Activated T-helper 17 cell treated with anti-CD3 and anti-CD28 coated beads, Interleukin-2, amount 50 U/mL, for 72 hours (primary cell): Measurements from ENCODE around the gene LANCL3. TPM values are rescaled to one million over a fixed set of nuclear protein-coding genes. Genes with fewer than 3 reads are reported as not detected.

Source experiments
- ATAC-seq: fragments of 150-1000 bp; cut with Tn5 transposase; replicated peaks from 2 replicates; pipeline ENCODE4 v1.10.0; 2021; ENCODE audit warnings: mild to moderate bottlenecking, moderate library complexity
- H3K27ac Mint-ChIP-seq: one replicate; pipeline ENCODE4 v1.8.0; 2022; ENCODE audit warnings: mixed read lengths
- H3K27me3 Mint-ChIP-seq: one replicate; pipeline ENCODE4 v1.8.0; 2022; ENCODE audit warnings: mixed read lengths
- H3K36me3 Mint-ChIP-seq: one replicate; pipeline ENCODE4 v1.8.0; 2022; ENCODE audit warnings: low read depth, mild to moderate bottlenecking, mixed read lengths
- H3K4me1 Mint-ChIP-seq: one replicate; pipeline ENCODE4 v1.8.0; 2022; ENCODE audit warnings: mixed read lengths
- H3K4me3 Mint-ChIP-seq: one replicate; pipeline ENCODE4 v1.8.0; 2022; ENCODE audit warnings: mild to moderate bottlenecking, mixed read lengths
- H3K9me3 Mint-ChIP-seq: one replicate; pipeline ENCODE4 v1.8.0; 2022; ENCODE audit warnings: mixed read lengths
- total RNA-seq, 2 donors: library from RNA; stranded (reverse); gene quantifications; one replicate each; pipeline ENCODE4 v1.2.3, GENCODE V29; 2022

Gene LANCL3
- total RNA-seq, 2 donors from 2014 or later: 0.40 to 0.95 TPM

- no peak for ATAC-seq
- no peak overlapping the region for H3K27ac Mint-ChIP-seq
- peaks cover 4% of the 10 kb centered on the region for H3K27me3 Mint-ChIP-seq
- H3K36me3 Mint-ChIP-seq: no peaks in the 10 kb centered on the region
- H3K9me3 Mint-ChIP-seq: peaks cover 9% of the 10 kb centered on the region
- H3K4me3 Mint-ChIP-seq: no peak overlapping the region
- H3K4me1 Mint-ChIP-seq: no peaks in the 10 kb centered on the region
Observed at GRCh38 chrX:37722595-37722994, 151.1 kb downstream of the LANCL3 start.

DNA sequence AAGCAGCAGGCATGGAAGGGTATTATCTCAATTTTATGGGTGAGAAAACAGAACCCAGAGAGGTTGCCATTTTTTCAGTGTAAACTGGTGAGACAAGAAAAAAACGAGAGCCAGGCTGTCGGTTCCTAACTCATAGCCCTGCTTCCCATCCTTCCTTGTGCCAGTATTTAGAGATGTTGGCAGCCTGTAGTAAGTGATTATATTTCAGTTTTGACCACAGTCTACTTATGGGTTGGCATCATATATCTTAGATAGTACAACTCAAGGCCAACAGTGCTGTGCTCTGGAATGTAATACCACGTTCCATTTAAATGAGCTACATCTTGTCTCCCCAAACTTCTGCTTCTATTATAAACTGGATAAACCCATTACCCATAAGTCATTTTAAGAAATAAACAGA lies 154.9 kb downstream of the LANCL3 start:
- Mint-ChIP-seq H3K36me3 (no peaks in the 10 kb centered on the region), H3K27ac (no peak overlapping the region), H3K4me3 (no peak overlapping the region), H3K4me1 (no peaks in the 10 kb centered on the region), H3K9me3 (peaks cover 3% of the 10 kb centered on the region), H3K27me3 (peaks cover 4% of the 10 kb centered on the region)
- ATAC-seq: no peak

Other genes starting within 250 kb of the LANCL3 start
- not detected for gene PRRG1, start 222.3 kb upstream of the LANCL3 start, total RNA-seq
- gene XK, start 114.1 kb downstream of the LANCL3 start, total RNA-seq: not detected
- under 1 TPM in 1 of 2 donors, not detected in 1; 0.24 TPM for gene CYBB, start 208.4 kb downstream of the LANCL3 start, total RNA-seq